Choroid plexus epithelial cell (primary cell): ENCODE results near the gene ZNF333.

Experiments used
- DNase-seq: peaks from one replicate; pipeline ENCODE4 v3.0.0-alpha.2; 2010; ENCODE audit warnings: low read depth
- H3K4me3 ChIP-seq: 2 replicates; pipeline ENCODE4 v1.5.1; 2011; ENCODE audit warnings: low read depth, mild to moderate bottlenecking, control low read depth, low read length, moderate library complexity
- TF ChIP-seq, protein P1 (sequence below): conservative IDR thresholded peaks from 2 replicates; pipeline ENCODE4 v1.5.1; 2011; ENCODE audit warnings: low read depth, mild to moderate bottlenecking, control low read depth, inconsistent platforms, low read length, moderate library complexity

Gene ZNF333

DNA sequence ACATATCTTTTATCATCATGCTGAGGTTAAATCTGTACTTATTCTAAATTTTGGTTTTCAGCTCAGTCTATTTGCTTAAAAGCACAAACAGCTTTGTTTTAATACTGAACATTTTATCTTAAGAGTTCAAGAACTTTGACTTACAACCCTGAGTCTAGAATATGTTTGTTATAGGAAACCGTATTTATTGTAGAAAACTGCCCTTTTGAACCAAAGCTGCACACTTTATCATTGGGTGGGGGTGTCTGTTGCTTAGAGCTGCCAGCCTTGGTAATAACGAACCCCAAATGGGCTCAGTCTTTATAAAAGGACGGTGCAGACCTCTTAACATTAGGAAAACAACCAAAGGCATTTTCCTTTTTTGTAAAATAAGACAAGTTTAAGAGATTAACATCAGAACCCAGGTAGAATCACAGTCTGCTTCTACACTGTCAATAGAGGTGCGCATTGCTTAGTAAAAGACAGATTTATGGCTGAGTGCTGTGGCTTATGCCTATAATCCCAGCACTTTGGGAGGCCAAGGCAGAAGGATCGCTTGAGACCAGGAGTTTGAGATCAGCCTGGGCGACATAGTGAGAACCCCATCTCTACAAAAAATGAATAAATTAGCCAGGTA, 29.9 kb upstream of the ZNF333 start:
- H3K4me3 ChIP-seq: no peak overlapping the region
- TF ChIP-seq, protein P1, sequence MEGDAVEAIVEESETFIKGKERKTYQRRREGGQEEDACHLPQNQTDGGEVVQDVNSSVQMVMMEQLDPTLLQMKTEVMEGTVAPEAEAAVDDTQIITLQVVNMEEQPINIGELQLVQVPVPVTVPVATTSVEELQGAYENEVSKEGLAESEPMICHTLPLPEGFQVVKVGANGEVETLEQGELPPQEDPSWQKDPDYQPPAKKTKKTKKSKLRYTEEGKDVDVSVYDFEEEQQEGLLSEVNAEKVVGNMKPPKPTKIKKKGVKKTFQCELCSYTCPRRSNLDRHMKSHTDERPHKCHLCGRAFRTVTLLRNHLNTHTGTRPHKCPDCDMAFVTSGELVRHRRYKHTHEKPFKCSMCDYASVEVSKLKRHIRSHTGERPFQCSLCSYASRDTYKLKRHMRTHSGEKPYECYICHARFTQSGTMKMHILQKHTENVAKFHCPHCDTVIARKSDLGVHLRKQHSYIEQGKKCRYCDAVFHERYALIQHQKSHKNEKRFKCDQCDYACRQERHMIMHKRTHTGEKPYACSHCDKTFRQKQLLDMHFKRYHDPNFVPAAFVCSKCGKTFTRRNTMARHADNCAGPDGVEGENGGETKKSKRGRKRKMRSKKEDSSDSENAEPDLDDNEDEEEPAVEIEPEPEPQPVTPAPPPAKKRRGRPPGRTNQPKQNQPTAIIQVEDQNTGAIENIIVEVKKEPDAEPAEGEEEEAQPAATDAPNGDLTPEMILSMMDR: no peak
- DNase-seq: no peak

DNA sequence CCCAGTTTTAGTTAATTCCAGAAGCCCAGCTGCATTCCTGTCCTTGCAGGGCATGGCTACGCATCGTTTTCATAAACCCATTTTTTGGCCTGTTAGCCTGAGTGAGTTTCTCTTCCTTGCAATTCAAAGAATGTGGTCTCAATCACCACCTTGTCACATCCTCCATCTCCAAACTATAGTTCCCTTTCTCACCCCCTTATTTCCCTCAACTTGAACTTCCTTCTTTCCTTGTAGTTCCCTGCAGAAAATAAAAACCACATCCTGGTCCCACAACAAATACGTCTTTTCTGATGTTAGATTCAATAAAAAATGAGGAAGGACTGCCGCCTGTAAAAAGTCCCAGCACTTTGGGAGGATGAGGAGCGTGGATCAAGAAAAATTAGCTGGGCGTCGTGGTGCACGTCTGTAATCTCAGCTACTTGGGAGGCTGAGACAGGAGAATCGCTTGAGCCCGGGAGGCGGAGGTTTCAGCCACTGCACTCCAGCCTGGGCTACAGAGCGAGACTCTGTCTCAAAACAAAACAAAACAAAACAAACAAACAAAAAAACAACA, 28.4 kb upstream of the ZNF333 start:
- no peak for DNase-seq
- H3K4me3 ChIP-seq: no peak overlapping the region
- TF ChIP-seq, protein P1: no peak

DNA sequence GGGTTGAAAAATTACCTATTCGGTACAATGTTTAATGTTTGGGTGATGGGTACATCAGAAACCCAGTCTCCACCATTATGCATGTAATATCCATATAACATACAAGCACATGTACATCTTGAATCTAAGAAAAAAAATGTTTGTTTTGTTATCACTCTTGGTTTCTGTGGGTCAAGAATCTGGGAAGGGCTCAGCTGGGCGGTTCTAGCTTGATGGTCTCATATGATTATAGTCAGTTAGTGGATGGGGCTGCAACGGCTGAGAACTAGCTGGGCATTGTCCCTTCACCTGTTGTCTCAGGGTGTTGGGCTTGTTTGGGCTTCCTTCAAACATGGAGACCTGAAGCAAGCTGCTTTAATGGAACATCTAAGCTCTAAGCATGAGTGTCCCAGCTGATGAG, 19.9 kb upstream of the ZNF333 start:
- TF ChIP-seq, protein P1: no peak
- no peak overlapping the region for H3K4me3 ChIP-seq
- no peak for DNase-seq

DNA sequence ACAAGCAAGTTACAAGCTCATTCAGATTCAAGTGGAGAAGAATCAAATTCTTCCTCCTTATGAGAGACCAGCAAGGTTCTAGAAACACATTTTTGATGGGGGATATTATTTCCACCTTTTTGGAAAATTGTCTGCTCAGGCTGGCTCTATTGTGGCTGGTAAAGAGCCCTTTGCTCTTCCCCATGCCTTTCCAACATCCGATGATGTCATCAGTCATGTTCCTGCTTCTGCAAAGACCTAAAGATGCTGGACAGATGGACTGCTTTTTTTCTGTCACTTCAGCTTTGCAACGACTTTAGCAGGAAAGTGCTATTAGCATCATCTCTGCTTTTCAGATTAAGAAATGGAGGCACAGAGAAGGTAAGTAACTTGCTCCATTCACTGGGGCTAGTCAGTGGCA, 19.4 kb upstream of the ZNF333 start:
- TF ChIP-seq, protein P1: no peak
- no peak for DNase-seq

DNA sequence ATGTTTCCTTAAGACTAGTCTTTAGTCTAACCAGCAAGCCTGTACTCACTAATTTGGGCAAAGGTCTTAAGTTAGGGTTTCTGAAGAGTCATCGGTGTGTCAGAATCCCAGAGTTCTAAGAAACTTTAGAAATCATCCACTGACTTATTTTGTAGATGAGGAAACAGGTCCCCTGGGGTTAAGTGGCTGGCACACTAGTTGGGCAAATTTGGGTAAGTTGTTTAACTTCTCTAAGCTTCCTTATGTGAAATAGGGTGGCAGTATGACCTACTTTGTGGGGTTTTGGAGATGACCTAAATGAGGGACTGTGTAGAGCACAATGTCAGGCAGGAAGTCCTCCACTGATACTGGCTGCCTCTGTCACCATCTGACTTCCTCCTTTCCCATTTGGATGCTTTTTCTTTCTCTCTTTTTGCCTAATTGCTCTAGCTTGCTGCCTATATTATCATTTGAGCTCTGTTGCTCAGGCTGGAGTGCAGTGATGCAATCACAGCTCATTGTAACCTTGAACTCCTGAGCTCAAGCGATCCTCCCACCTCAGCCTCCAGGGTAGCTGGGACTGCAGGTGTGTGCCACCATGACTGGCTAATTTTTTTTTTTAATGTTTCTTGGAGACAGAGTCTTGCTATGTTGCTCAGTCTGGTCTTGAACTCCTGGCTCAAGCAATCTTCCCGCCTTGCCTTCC, 17.5 kb upstream of the ZNF333 start:
- TF ChIP-seq, protein P1: no peak
- no peak for DNase-seq
- no peak overlapping the region for H3K4me3 ChIP-seq

More for the DNA sequence above, 19.4 kb upstream of the ZNF333 start:
- no peak overlapping the region for H3K4me3 ChIP-seq

DNA sequence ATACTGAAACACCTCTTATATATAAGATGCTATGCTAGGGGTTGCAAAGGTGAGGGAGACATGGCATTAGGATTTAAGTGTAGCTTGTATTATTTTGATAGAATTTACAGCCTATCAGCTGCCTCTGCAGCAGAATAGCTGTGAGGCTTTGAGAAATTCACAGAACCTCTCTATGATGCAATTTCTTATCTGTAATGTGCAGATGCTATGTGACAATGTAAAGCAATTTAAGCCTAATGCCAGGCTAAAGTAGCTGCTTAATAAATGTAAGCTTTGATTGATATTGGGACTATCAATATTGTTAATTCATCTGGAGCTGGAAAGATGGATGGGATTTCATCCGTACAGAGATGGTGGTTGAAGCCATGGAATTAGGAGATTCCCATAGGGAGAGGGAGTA, 16.8 kb upstream of the ZNF333 start:
- no peak for DNase-seq
- H3K4me3 ChIP-seq: no peak overlapping the region
- TF ChIP-seq, protein P1: no peak
